Progenitor cell of endocrine pancreas (in vitro differentiated cells): Measurements from ENCODE around the gene CADM1. TPM values are rescaled to one million over a fixed set of nuclear protein-coding genes. Genes with fewer than 3 reads are reported as not detected.
A peak's percentile ranks its signal among the peaks of the same experiment; 100 is the strongest.

Experiments used
- DNase-seq: peaks from one replicate; pipeline ENCODE4 v3.0.0; 2021; ENCODE audit warnings: low spot score; ENCODE audit not compliant: unreplicated experiment
- H3K27ac Mint-ChIP-seq: 2 replicates; pipeline ENCODE4 v1.8.0; 2021; ENCODE audit warnings: mild to moderate bottlenecking, moderate library complexity, mixed read lengths
- H3K27me3 Mint-ChIP-seq: 2 replicates; pipeline ENCODE4 v1.8.0; 2021; ENCODE audit warnings: mixed read lengths
- H3K36me3 Mint-ChIP-seq: 2 replicates; pipeline ENCODE4 v1.8.0; 2022; ENCODE audit warnings: mixed read lengths; ENCODE audit not compliant: insufficient read depth
- H3K4me1 Mint-ChIP-seq: 2 replicates; pipeline ENCODE4 v1.8.0; 2021; ENCODE audit warnings: low read depth, mixed read lengths
- H3K4me3 Mint-ChIP-seq: 2 replicates; pipeline ENCODE4 v1.8.0; 2021; ENCODE audit warnings: low read depth, mild to moderate bottlenecking, moderate library complexity, mixed read lengths
- H3K9me3 Mint-ChIP-seq: 2 replicates; pipeline ENCODE4 v1.8.0; 2021; ENCODE audit warnings: low read depth, mixed read lengths
- CTCF ChIP-seq: fragments of 200-600 bp; sonication (generic); IDR thresholded peaks from one replicate; pipeline ENCODE4 v1.5.0; 2021; ENCODE audit warnings: antibody characterized with exemption, mild to moderate bottlenecking; ENCODE audit not compliant: unreplicated experiment
- total RNA-seq: library from RNA; stranded (reverse); gene quantifications from 2 replicates; pipeline ENCODE4 v1.2.1, GENCODE V29; 2021

CADM1 gene
- total RNA-seq, 1 donor from 2014 or later = 147 TPM

- Mint-ChIP-seq H3K27ac (no peak overlapping the region), H3K4me1 (no peaks in the 10 kb centered on the region), H3K4me3 (no peak overlapping the region), H3K36me3 (peaks cover 22% of the 10 kb centered on the region), H3K9me3 (no peaks in the 10 kb centered on the region), H3K27me3 (no peaks in the 10 kb centered on the region)
- no peak for TF ChIP-seq CTCF
- DNase-seq = no peak
Observed at GRCh38 chr11:115219376-115219775, 284.8 kb downstream of the CADM1 start.

GRCh38 chr11:115217726-115218311 lies 286.4 kb downstream of the CADM1 start:
- no peaks in the 10 kb centered on the region for H3K27me3 Mint-ChIP-seq
- no peaks in the 10 kb centered on the region for H3K9me3 Mint-ChIP-seq
- no peak overlapping the region for H3K27ac Mint-ChIP-seq
- DNase-seq = no peak
- no peaks in the 10 kb centered on the region for H3K4me1 Mint-ChIP-seq
- peaks cover 23% of the 10 kb centered on the region for H3K36me3 Mint-ChIP-seq
- TF ChIP-seq CTCF = no peak
- H3K4me3 Mint-ChIP-seq = no peak overlapping the region

GRCh38 chr11:115215694-115216617 lies 288.3 kb downstream of the CADM1 start:
- Mint-ChIP-seq H3K9me3 (no peaks in the 10 kb centered on the region), H3K27me3 (no peaks in the 10 kb centered on the region), H3K36me3 (peaks cover 21% of the 10 kb centered on the region), H3K4me1 (no peaks in the 10 kb centered on the region), H3K4me3 (no peak overlapping the region), H3K27ac (no peak overlapping the region)
- TF ChIP-seq CTCF = peak; percentile 47
- DNase-seq = no peak

GRCh38 chr11:115214644-115215234 lies 289.5 kb downstream of the CADM1 start:
- TF ChIP-seq CTCF = no peak
- no peak overlapping the region for H3K27ac Mint-ChIP-seq
- H3K4me3 Mint-ChIP-seq = no peak overlapping the region
- H3K36me3 Mint-ChIP-seq = peaks cover 23% of the 10 kb centered on the region
- H3K4me1 Mint-ChIP-seq = no peaks in the 10 kb centered on the region
- no peaks in the 10 kb centered on the region for H3K9me3 Mint-ChIP-seq
- DNase-seq = no peak
- no peaks in the 10 kb centered on the region for H3K27me3 Mint-ChIP-seq

- Mint-ChIP-seq H3K27ac (no peak overlapping the region), H3K9me3 (no peaks in the 10 kb centered on the region), H3K4me1 (peaks cover 10% of the 10 kb centered on the region), H3K27me3 (no peaks in the 10 kb centered on the region), H3K36me3 (peaks cover 29% of the 10 kb centered on the region), H3K4me3 (no peak overlapping the region)
- TF ChIP-seq CTCF = no peak
- DNase-seq = no peak
Observed at GRCh38 chr11:115213007-115213406, 291.2 kb downstream of the CADM1 start.
